GM12872 (cell line): Measurements from ENCODE around the gene GDF2.

ENCODE experiments used
- TF ChIP-seq, protein P1 (sequence below): IDR thresholded peaks from 3 replicates; pipeline ENCODE4 v1.5.1; 2011; ENCODE audit warnings: low read depth, mild to moderate bottlenecking, low read length, moderate library complexity; ENCODE audit not compliant: insufficient read depth

GDF2 gene

DNA sequence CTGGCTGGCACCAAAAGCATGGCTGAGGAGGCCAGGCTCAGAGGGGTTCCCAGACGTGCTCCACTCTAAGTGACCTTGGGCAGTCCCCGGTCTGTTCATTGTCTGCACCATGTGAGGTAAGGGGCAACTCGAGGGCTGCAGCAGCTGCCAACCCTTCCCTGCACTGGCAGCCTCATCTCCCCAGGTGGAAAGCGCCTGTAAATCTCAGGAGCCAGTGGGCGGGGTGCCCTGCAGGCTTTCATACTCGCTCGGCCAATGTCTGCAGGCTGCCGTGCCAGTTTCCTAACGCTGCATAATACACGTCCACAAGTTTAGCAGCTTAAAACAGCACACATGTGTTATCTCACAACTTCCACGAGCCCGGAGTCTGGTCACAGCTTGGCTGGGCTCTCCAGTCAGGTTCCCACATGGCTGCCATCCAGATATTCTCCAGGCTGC is 34.9 kb upstream of the GDF2 start:
- TF ChIP-seq, protein P1, sequence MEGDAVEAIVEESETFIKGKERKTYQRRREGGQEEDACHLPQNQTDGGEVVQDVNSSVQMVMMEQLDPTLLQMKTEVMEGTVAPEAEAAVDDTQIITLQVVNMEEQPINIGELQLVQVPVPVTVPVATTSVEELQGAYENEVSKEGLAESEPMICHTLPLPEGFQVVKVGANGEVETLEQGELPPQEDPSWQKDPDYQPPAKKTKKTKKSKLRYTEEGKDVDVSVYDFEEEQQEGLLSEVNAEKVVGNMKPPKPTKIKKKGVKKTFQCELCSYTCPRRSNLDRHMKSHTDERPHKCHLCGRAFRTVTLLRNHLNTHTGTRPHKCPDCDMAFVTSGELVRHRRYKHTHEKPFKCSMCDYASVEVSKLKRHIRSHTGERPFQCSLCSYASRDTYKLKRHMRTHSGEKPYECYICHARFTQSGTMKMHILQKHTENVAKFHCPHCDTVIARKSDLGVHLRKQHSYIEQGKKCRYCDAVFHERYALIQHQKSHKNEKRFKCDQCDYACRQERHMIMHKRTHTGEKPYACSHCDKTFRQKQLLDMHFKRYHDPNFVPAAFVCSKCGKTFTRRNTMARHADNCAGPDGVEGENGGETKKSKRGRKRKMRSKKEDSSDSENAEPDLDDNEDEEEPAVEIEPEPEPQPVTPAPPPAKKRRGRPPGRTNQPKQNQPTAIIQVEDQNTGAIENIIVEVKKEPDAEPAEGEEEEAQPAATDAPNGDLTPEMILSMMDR, result no peak

DNA sequence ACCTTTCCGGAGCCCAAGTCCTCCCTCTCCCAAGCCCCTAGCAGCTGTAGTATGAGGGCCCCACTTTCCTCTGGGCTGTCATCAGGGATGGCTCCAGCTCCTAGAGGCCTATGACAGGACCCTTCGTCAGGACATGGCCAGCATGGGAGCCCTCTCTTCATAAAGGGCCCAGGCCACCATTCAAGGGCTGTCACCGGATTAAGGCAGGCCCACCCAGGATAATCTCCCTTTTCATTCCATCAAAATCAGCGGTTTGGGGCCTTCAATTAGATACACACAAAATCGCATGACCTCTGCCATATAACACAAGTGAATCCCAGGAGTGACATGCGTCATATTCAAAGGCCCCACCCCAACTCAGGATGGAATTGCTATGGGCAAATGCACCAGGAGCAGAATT is 34.4 kb upstream of the GDF2 start:
- TF ChIP-seq, protein P1, result no peak

DNA sequence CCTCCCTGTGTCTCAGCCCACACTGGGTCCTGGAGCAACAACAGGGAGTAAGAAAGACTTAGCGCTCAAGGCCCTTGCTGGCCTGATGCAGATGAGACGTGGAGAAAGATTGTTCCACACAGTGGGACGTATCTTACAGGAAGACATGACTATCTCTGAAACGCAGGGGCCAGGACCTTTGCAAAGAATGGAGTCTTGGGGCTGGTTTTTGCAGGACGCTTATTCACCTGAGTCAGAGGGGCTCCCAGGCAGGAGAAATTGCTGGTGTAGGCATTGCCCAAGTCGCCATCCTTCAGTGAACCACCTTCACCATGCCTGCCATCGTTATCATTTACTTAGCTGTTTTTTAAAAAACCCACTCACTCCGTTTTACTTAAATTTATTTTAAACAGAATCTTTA is 34.0 kb upstream of the GDF2 start:
- TF ChIP-seq, protein P1, result no peak

DNA sequence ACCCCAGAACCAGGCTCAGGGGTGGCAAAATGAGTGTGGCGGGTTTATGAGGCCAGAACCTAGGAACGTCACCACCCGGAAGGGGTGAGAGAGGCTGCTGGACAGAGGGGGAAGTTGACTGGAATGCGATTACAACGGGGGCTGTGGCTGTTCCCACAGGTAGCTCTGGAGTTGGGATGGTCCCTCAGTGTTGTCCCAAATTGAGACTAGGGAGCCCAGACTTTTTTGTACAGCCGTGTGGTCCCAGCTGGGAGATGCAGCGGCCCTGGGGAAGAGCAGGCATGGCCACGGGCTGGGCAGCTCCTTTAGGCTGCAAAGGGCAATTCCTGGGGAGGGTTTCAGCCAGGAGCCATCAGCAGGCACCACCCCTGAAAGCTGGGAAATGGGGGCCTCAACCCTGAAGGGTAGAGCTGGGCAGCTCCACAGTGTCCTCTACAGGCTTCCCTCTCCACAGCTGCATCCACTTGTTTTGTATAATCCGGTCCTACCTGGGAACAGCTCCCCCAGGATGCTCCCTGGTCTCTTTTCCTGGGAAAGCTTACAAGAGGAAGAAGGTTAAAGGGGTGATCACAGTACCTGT is 33.2 kb upstream of the GDF2 start:
- TF ChIP-seq, protein P1, result no peak

DNA sequence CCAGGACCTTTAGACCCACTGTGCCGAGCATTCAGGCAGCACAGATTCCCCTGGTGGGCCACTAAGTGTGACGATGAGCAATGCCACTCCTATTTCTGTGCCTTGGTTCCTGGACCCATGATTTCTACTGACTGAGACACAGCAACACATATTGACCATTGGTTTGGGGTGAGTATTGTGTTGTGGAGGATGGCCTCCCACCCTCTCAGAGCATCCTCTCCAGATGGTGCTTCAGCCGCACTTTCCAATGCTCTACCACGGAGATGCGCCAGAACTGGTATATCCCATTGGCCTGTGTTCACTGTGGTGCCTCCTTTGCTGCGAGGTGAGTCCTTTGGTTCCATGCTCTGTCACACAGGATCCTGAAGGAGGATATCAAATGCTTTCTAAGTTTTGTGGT is 32.3 kb upstream of the GDF2 start:
- TF ChIP-seq, protein P1, result no peak

DNA sequence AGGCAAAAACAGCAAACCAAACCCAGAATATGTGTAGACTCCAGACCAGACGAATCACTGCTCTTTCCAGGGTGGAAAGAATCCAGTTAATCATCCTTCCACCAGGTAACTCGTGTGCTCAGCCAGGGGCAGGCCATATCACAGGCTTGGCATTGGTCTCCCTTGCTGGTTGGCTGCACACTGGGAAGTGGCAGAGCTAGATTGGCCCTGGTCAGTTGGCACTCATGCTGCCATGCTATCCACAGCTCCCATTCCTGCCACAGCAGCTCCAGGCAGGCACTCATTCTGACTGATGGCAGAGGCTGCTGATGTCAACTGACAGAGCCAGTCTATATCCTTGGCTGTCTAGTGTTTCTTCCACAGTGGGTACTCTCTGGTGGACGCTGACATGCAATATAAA is 31.9 kb upstream of the GDF2 start:
- TF ChIP-seq, protein P1, result no peak

DNA sequence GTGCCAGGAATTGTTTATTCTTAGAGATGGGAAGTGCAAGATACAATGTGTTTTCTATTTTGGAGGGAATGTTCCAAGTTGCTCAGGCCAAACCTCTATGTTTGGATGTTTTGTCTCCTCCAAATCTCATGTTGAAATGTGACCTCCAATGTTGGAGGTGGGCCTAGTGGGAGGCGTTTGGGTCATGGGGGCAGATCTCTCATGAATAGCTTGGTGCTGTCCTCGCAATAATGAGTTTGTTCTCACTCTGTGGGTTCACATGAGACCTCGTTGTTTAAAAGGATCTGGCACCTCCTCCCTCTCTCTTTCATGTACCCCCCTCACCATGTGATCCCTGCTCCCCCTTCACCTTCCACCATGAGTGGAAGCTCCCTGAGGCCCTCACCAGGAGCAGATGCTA is 30.6 kb upstream of the GDF2 start:
- TF ChIP-seq, protein P1, result no peak
